Posterior vena cava (tissue), 2 donors: ENCODE data around the gene GMEB2. TPM values are rescaled to one million over a fixed set of nuclear protein-coding genes. Genes with fewer than 3 reads are reported as not detected.
"Not testable (repeated sequence)": the region's sequence is repeated elsewhere in the genome, so short reads cannot be mapped to it uniquely, and the experiment has no call there.

ENCODE experiments used
- DNase-seq: peaks from one replicate; pipeline ENCODE4 v3.0.0-alpha.2; 2020; ENCODE audit warnings: low spot score
- intact Hi-C, 2 donors: fragments of 100-400 bp; cut with DNase I; formaldehyde crosslinking; loops; one replicate each; pipeline versions ENCODE4 v1.14.1 to v1.14.2; 2022 to 2023
- total RNA-seq, 2 donors: library from RNA; stranded (reverse); fragmentation: NEBNext Ultra II Directional; extraction: Animal tissue kit (Norgen Biotek cat#: 25700); gene quantifications; one replicate each; pipeline ENCODE4 v1.2.1, GENCODE V29; 2021
- donor health status: DM: yes; HTN: yes; CAD: no.
- donor health status: DM: yes; HTN: yes; CAD: no.

The GMEB2 gene
- total RNA-seq, 2 donors from 2014 or later, result 6.9 to 8.8 TPM

- intact Hi-C loops, result loop anchor here in 1 of 2 donors (10.0 kb wide), 1 partner anchor 107 kb away; the partner anchor contains the start of gene PTK6
- DNase-seq, result peak; percentile 96
Measured at GRCh38 chr20:63641792-63642523, 15.1 kb upstream of the GMEB2 start.

DNA sequence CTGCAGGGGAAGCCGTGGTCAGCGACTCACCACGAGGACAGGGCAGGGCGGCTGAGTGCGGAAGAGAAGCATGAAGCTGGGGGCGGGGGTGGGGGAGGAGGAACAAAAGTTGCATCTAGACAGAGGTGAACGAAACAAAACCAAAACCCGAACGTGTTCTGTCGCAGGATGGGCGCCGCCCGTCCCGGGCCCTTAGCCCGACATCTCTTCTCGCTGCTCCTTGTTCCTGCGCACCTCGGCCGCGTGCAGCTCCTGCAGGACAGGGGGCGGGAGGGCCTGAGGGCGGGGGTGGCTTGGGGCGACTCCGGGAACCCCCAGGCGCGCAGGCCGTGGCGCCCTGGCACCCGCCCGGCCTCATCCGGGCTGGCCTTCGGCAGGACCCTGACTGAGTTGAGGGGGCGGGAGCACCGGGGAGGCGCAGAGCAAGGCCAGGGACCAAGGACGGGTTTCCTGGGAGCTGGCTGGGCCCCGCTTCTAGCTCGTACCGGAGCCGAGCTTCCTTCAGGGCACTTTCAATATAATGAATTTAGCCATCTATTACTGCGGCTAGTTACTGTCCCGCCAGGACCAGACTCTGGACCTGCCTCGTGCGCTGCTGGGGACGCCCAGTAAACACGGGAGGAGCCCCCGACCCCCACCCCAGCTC, 14.4 kb upstream of the GMEB2 start:
- DNase-seq, result no peak
- intact Hi-C loops, result loop anchor here in 1 of 2 donors (10.0 kb wide), 1 partner anchor 106 kb away; the partner anchor contains the start of gene PTK6

GRCh38 chr20:63640686-63641085, 13.8 kb upstream of the GMEB2 start:
- not testable (repeated sequence) for DNase-seq
- intact Hi-C loops, result loop anchor here in 1 of 2 donors (10.0 kb wide), 1 partner anchor 106 kb away; the partner anchor contains the start of gene PTK6

- intact Hi-C loops, result loop anchor here in 1 of 2 donors (10.0 kb wide), 1 partner anchor 105 kb away; the partner anchor contains the start of gene PTK6
- no peak for DNase-seq
Measured at GRCh38 chr20:63640086-63640485, 13.2 kb upstream of the GMEB2 start.

- DNase-seq, result no peak
- intact Hi-C loops, result no loop called here
Measured at GRCh38 chr20:63639093-63639975, 12.4 kb upstream of the GMEB2 start.

GRCh38 chr20:63636752-63637628, 10.1 kb upstream of the GMEB2 start:
- intact Hi-C loops, result loop anchor here in 1 of 2 donors (1.0 kb wide), 1 partner anchor 48 kb away; no protein-coding TSS in a partner anchor
- DNase-seq, result no peak

GRCh38 chr20:63635431-63636141, 8.7 kb upstream of the GMEB2 start:
- DNase-seq, result no peak

GRCh38 chr20:63633732-63634131, 6.8 kb upstream of the GMEB2 start:
- intact Hi-C loops, result no loop called here
- DNase-seq, result no peak

More at GRCh38 chr20:63635431-63636141, 8.7 kb upstream of the GMEB2 start:
- intact Hi-C loops, result loop anchor here in 1 of 2 donors (1.0 kb wide), 1 partner anchor 50 kb away; no protein-coding TSS in a partner anchor

GRCh38 chr20:63631426-63631825, 4.5 kb upstream of the GMEB2 start:
- DNase-seq, intact Hi-C loops: not testable (repeated sequence)

GRCh38 chr20:63630956-63631355, 4.1 kb upstream of the GMEB2 start:
- intact Hi-C loops, DNase-seq: not testable (repeated sequence)

DNA sequence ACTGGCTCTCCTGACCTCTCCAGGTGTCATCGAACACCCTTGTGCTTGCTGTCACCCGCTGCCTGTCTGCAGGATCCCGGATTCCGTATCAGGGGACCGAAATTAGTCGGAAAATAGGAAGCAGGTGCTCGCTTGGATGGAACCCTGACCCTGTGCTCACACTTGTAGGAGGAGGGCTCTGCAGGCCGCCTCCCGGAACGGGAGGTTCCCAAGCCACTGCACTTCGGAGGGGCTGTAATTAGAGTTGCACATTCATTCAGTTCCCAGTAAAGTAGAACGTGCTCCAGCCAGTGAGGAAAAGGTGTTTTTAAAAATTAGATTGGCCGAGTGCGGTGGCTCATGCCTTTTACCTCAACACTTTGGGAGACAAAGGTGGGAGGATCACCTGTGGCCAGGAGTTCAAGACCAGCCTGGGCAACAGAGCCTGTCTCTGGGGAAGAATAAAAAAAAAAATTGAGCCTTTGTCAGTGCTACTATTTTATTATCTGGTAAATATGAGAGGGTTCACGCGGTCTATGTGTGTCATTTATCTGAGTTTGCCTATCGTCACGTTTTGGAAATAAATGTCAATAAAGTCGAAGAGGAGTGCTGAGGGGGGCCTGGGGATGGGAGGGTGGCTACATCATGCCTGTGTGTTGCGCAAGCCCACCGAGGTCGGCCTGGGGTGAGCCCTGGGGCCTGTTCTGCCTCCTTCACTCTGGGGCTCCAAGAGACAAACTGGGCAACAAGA, 1.5 kb upstream of the GMEB2 start:
- peak; percentile 88 for DNase-seq
- intact Hi-C loops, result no loop called here

- intact Hi-C loops, result no loop called here
- DNase-seq, result no peak
Measured at GRCh38 chr20:63627751-63628245, 897 bp upstream of the GMEB2 start.

- intact Hi-C loops, result no loop called here
- DNase-seq, result peak; percentile 99
Measured at GRCh38 chr20:63627129-63627750, 339 bp upstream of the GMEB2 start.

DNA sequence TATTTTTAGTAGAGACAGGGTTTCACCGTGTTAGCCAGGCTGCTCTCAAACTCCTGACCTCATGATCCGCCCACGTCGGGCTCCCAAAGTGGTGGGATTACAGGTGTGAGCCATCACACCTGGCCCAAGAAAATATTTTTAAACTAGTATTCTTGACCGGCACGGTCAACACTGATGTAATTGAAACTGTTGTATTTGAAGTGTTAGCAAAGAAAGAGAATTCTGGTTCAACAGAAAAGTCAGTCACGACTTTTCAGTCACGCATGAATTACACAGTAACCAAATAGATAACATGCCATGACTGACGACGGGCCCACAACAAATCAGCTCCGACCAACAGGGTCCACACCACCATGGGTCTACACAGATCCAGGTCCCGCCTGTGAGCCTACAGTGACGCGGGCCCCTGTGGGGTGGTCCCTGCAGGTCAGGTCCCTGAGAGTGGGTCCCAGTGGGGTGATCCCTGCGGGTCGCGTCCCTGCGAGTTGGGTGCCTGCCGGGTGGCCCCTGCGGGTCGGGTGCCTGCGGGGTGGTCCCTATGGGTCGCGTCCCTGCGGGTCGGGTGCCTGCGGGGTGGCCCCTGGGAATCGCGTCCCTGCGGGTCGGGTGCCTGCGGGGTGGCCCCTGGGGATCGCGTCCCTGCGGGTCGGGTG, 1.0 kb downstream of the GMEB2 start:
- no peak for DNase-seq
- intact Hi-C loops, result no loop called here

DNA sequence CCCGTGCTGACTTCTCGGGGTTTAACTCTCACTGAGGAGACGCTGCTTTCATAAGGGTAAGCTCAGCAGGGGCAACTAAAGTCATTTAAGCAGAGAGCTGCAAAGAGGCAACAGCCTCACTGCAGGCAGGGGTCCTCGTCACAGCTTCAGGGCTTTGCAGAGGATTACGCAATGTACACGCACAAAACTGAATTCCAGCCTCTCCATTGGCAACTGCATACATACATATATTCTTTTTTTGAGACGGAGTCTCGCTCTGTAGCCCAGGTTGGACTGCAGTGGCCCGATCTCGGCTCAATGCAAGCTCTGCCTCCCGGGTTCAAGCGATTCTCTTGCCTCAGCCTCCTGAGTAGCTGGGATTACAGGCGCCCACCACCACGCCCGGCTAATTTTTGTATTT, 2.4 kb downstream of the GMEB2 start:
- DNase-seq, result no peak

GRCh38 chr20:63622732-63623131, 4.2 kb downstream of the GMEB2 start:
- DNase-seq, result no peak
- intact Hi-C loops, result no loop called here

More for the DNA sequence above, 2.4 kb downstream of the GMEB2 start:
- intact Hi-C loops, result no loop called here
